DMS53 treated with DMSO at 0.1 percent for 48 hours (cell line): ENCODE measurements around the gene MUL1.
"Not testable (repeated sequence)": the region's sequence is repeated elsewhere in the genome, so short reads cannot be mapped to it uniquely, and the experiment has no call there.

ENCODE experiments used
- DNase-seq: peaks from one replicate; lab custom pipeline; 2025; ENCODE audit not compliant: unreplicated experiment; lab: John Stamatoyannopoulos, UW

The MUL1 gene

DNA sequence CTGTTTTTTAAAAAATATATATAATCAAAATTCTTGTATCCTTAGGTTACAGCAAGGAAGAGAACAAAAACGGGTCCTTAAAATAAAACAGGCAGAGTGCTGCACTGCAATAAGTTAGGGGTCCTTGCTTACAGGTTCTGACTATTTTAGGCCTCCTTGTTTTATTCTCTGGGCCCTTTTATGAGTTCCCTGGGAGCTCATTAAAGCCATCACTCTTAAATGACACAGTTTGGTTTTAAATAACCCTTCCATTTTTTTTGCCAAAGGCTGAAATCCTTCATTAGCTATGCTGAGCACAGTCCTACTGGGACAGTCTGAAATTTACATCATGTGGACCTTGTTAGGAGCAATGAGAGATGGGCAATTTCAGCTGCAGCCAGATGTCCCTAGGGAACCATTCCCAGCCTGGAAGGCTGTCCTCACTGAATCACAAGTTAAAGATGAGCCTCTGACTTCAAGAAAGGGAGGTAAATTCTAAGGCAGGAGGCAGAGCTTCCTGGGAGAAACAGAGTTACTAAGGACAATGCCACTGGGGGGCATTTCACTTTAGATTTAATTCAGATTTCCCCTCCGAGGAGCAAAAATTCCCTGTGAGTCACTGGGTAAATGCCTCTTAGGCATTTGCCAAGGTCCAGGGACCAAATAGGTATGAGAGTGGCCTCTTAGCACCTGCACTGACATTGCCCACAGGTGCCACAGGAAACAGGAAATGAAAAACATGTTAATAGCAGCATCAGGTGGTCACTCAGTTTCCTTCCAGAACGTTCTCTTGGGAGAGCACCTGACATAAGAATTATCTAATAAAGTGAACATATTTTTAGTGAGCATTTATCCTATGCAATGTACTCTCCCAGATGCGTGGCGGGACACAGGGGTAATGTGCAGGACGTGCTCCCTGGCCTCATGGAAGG lies 3.8 kb upstream of the MUL1 start:
- no peak for DNase-seq

DNA sequence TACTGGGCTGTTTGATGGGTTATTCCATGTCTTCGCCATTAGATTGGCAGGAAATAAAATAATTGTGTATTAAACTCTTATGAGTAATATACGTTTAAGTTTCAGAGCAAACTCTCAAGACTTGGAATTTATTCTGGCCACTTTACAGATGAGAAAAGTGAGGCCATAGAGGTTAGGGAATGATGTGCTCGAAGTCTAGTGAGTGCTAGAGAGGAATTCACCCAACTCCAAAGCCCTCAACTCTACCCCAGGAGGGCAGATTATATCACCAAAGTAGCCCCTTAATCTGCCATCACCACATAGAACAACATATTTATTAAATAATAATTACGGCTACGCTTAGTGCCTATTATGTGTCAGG lies 440 bp upstream of the MUL1 start:
- DNase-seq, result no peak

DNA sequence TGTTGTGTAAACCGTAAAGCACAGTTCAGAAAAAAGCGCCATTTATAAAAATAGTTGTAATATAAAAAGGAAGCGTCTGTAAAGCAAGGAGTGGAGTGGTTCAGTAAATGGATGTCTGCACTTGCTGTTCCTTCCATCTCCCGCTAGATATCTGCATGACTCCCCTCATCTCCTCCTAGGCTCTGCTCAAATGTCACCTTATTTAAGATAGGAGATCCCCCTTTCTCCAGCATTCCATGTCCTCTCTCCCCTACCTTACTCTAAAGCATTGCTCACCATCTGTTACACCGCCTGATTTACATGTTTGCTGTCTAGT lies 745 bp downstream of the MUL1 start:
- no peak for DNase-seq

DNA sequence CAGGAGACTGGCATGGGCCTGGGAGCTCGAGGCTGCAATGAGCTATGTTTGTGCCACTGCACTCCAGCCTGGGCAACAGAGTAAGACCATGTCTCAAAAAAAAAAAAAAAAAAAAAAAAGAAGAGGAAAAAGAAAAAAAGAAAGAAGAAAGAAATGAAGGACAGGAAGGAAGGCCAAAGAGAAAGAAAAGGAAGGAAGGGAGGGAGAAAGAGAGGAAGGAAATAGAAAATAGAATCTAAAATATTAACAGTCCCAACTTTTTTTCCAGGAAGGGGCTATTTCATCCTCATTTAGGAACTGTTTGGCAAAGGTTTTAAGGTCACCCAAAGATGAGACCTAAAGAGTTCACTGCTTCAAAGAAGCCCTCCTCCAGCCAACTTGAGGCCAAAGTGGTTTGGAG lies 2.5 kb downstream of the MUL1 start:
- no peak for DNase-seq

DNA sequence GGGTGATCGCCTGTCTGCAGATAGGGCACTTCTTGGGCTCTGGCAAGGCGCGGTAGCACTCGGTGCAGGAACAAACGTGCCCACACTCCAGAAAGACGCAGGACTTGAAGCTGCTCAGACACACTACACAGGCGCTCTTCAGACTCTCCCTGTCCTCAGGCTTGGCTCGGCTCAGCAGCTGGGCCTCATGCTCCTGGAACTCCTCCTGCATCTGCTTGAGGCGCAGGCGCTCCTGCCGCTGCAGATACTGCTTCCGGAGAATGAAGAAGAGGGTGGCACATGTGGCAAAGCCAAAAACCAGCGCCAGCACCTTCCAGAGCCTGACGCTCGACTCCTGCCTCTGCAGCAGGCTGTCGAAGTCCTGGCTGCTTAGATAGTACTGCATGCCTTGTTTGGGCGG lies 7.2 kb downstream of the MUL1 start:
- no peak for DNase-seq

DNA sequence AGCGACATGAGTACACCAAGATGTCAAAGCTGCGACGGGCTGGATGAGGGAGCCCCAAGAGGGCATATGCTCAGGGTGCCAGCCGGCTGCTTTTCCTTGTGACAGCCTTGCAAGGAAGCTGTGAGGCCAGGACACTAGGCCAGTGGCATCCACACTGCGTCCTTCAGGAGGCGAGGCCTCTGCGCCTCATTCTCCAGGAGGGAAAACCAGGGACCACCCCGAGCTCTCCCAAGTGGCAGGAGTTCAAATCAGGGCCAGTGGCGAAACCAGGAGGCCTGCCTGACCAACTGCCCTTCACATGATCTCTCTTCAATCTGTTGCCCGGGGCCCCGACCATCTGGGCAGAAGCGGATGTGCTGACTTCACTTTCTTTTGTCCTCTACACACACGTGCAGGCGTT lies 8.2 kb downstream of the MUL1 start:
- DNase-seq, result no peak

DNA sequence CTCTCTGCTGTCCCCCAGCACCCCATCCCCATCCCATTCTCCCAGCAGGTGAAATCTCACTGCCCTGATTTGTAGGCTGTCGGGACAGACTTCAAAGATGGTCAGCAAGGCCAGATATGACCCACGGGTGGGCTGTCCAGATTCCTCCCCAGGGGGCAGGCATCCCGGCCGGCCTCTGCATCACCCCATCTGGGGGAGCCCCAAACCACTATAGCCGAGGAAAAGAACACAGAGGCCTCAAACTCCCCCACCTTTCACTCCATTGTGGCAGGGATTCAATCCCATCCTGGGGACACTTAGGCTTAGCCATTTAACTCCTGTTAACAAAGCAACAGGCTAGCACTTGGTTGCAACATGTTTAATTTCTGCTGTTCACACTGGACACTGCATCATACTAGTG lies 8.8 kb downstream of the MUL1 start:
- DNase-seq, result no peak

DNA sequence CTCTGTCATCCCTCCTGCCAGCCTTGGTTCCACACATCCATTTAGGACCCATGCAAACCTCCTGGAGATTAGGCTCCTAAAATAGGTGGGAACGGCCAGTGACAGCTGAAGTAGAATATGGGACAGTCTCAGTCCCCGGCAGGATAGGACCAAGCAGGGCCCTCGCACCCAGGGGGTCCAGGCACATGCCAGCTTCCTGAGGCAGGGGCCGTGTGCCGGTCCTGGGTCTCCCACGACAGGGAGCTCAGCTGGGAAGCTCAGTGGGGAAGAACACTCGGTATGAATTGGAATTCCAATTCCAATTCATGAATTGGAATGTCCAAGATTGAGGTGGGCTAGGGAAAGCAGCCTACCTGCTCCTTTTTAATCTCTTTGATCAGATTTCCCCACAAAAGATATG lies 9.8 kb downstream of the MUL1 start:
- DNase-seq, result no peak

DNA sequence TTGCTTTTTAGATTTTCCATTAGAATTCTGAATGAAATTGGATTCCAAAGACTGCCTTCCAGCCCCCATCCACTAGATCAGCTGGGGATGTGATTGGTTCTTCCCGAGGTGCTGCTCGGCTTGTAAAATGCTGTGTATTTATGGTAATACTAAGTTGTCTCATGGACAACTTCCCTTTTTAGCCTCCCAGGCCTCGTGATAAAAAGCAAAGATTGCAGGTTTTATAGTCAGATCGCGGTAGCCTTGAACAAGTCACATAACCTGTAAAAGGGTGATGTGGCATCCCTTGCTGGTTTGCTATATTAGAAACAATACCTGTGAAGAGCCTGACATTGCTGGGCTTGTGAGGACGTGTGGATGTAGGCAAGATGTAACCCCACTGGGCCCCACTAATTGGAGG lies 10.4 kb downstream of the MUL1 start:
- DNase-seq, result no peak

DNA sequence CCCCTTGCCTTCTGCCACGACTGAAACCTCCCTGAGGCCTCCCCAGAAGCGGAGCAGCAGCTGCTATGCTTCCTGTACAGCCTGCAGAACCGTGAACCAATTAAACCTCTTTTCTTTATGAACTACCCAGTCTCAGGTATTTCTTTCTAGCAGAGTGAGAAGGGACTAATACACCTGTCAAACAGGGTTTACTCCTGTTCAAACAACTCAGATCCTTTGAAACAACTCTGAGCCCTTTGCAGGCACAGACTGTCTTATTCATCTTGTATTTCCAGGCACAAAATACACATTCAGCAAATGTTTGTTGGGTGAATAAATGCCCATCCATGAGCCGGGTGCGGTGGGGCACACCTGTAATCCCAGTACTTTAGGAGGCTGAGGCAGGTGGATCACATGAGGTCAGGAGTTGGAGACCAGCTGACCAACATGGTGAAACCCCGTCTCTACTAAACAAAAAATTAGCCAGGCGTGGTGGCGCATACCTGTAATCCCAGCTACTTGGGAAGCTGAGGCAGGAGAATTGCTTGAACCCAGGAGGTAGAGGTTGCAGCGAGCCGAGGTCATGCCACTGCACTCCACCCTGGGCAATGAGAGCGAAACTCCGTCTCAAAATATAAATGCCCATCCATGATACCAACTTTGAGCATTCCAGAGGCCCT lies 11.1 kb downstream of the MUL1 start:
- DNase-seq, result not testable (repeated sequence)

DNA sequence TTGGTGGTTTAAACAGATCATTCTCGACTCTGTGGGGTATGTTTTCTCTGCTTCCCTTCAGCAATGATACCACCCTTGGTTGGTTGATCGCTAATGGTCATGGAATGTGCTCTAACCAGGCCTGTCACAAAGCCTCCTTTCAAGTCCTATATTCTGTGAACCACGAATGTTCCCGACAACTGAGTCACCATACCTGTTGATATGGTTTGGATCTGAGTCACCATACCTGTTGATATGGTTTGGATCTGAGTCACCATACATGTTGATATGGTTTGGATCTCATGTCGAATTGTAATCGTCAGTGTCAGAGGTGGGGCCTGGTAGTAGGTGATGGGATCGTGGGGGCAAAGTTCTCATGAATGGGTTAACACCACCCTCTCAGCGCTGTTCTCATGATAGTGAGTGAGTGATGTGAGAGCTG lies 11.7 kb downstream of the MUL1 start:
- DNase-seq, result no peak

DNA sequence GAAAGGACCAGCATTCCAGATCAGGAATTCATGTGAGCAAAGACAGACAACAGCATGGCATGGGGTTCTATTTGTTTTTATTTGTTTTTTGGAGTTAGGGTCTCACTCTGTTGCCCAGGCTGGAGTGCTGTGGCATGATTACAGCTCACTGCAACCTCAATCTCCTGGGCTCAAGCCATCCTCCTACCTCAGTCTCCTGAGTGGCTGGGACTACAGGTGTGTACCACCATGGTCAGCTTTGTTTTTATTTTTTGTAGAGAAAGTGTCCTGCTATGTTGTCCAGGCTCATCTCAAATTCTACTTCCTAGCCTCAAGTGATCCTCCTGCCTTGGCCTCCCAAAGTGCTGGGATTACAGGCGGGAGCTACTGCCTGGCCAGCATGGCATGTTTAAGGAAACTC lies 12.3 kb downstream of the MUL1 start:
- no peak for DNase-seq

DNA sequence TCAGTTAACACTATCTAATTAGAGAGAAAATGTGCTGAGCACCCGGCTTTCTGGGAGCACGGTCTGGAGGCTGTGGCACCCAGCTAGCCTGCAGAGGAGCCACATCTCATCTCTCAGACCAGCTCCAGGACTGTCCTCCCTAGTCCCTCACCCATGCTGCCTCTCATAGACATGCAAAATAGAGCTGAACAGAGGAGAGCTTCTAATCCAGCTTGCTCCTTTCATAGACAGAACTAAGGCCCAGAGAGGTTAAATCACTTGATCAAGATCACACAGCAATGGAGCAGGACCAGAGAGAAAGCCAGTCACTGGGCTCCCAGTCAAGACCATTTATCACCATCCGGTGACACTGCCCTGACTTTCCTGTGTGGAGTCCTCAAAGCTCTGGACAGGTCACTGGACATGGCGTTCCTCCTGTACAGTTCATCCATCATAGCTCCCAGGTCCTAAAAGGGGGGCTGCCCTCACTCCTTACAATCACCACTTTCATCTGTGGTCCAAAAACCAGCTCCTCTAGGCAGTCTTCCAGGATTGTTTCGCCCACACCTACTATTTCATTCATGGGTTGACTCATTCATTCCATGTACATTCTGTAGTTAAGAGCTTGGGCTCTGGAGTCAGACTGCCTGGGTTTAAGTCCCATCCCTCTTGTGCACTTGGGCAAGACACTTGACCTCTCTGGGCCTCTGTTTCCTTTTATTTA lies 13.2 kb downstream of the MUL1 start:
- no peak for DNase-seq

DNA sequence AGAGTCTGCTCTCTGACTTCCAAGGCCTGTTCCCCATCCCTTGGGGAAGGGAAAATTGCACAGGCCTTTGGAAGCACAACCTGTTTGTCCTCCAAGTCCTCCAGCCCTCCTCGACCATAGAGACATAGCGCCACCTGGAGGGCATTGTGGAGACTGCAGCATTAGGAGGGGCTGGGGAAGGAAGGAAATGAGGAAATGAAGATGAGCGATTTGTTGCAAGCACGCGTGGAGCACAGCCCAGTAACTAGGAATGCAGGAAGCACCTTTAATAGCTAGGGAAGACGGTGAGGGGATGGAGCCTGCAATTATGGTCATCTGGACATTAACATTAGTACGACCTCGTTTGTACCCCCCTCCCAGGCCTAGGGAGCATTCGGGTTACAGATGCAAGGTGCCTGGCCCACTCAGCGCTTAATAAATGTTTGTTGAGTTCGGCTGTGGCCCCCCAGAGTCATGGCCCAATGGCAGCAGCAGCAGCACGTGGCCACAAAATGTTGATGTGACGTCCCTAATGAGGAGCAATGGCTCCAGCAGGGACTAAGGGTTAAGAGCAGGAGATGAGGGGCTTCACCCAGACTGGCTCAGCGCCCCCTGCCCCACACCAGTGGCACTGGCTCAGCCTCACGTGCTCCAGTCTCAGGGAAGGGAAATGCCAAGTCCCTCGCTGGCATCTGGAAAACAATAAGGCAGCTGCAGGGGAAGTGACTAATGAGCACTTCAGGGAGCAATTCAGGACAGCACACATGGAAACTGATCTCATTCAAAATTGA lies 13.9 kb downstream of the MUL1 start:
- peak; percentile 89 for DNase-seq

DNA sequence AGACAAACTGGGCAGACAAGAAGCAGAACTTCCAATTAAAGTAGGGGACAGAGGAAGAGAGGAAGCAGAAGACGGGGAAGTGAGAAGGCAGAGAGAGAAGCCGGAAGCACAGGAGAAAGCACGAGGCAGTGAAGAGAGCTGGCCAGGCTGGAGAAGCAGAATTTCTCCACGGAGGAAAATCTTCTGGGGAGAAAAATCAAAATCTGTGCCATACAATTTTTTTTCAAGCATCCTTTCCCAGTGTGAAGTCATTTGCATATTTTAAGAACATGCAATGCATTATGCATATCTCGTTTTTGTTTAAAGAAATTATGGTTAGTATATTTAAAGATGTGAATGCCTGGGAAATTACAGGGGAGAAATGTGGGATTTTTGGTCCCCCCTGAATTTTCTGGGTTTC lies 14.6 kb downstream of the MUL1 start:
- DNase-seq, result no peak

DNA sequence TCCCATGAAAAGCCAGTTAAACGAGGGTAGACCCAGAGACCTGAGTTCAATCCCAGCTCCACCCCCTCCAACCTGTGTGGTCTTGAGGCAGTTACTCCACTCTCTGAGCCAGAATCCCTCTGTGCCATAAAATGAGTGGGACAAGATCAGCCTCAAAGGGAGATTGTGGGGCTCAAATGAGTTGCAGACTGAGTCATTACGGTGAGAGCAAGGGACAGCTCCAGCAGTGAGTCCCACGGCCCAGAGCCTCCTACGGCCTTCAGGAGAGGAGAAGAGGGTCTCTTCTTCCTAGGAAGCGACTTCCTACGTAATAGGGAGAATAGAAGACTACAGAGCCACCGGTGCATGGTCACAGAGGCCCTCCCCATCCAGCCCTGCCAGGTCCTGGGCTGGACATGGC lies 15.2 kb downstream of the MUL1 start:
- DNase-seq, result no peak

DNA sequence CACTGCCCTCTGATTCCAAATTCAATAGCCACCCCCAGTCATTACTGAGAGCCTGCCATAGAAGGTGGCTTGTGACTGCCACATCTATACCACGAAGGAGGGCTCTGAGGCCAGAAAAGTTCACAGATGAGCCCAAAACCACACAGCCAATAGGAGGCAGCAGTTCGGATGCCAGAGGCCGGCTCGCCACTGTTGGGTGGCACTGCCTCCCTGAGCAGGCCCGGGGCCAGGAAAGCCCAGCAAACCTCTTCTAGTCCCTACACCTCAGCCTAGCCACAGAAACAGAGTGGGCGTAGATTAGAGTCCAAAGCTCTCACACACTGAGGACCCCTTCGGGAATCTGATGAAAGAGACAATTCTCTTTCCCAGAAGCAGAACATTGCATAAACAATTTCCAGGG lies 16.1 kb downstream of the MUL1 start:
- no peak for DNase-seq

DNA sequence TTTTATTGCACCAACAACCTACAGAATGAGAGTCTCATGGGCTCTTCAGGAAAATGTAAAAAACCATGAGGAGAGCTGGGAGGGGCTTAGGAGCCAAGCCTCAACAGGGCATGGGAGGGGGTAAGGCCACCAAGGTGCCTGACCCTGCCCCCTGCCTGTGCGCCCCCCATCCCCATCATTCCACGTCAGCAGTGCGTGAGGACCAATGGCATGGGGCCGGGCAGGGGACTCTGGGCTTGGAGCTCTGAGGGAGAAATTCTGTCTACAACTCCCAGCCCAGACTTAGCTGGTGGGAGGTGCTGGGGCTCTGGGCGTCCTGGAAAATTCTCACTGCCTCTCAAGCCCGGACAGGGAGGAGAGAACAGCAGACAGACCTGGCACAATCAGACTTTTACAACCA lies 16.8 kb downstream of the MUL1 start:
- DNase-seq, result no peak

DNA sequence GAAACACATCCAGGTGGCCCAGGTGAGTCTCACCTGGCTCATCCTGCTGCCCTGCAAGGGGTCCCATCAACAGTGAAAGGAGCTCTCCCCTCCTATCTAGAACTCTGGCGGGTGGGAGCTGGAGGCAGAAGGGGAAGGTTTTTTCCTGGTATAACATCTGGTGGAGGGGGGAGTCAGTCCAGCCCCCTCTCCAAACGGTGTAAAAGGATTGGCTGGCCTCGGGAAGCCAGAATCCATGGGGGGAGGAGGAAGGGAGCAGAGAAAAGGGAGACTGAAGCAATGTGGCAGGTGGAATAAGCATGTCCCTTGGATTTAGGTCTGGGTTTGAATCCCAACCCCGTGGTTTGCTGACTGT lies 20.7 kb downstream of the MUL1 start:
- DNase-seq, result no peak

DNA sequence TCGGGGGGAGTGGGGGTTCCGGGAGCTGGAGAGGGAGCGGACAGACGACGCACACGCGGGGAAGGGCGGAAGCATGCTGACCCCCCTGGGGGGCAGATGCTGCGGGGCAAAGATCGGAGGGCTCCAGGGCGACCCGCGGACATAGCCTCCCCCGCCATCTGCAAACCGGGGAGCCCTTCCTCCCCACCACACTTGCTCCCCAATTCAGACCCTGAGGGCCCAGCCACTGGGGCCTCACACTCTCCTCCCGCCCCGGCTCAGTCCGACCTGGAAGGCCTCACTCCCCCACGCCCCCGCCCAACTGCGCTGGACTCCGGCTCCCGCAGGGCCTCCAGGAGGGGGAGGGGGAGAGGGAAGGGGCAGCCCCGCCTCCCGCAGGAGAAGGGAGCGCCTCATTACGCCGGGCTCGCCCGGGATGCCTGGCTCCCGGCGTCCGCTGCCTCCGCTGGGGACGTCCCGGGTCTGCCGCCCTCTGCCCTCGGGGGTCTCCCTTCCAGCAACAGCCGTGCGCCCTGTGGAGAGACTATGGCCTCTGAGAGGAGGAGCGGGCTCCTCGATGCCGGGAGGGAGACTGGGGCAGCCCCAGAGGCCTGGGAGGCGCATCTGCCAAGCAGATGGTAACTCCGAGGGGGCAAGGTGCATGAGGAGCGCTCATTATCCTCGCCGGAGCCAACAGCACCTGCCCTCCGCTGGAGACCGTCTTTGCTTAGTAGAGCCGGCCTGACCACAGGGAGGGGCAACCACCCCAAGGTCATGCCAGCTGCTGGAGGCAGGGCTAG lies 21.3 kb downstream of the MUL1 start:
- peak; percentile 86 for DNase-seq
